T-cell (primary cell): ENCODE results near the gene ADAMTSL1. TPM values are rescaled to one million over a fixed set of nuclear protein-coding genes. Genes with fewer than 3 reads are reported as not detected.

Experiments
- ATAC-seq, 4 experiments: fragments of 200-7000 bp in 3 of 4; fragments of 150-1000 bp in 1 of 4; cut with Tn5 transposase; replicated peaks in 1 of 4; 1 replicate in 3 of 4; 2 replicates in 1 of 4; pipeline ENCODE4 v1.10.0; 2021; ENCODE audit warnings: moderate library complexity in 3 of 4, mild to moderate bottlenecking in 2 of 4, moderate number of reproducible peaks in 1 of 4
- CTCF ChIA-PET, 2 donors: fragments of 300-600 bp; sonication (Branson Sonifier 250); formaldehyde crosslinking; loops; one replicate each; lab custom pipeline; 2022; ENCODE audit warnings: antibody characterized with exemption in 2 of 2; lab: Charles Lee
- POLR2A ChIA-PET, 2 donors: fragments of 300-600 bp; sonication (Branson Sonifier 250); formaldehyde crosslinking; loops; one replicate each; lab custom pipeline; 2022; ENCODE audit warnings: antibody characterized with exemption in 2 of 2; lab: Charles Lee
- DNase-seq, 35 experiments: peaks; one replicate each; pipeline versions ENCODE4 v3.0.0 to v3.0.0-alpha.2; 2013 to 2023
- H3K27ac ChIP-seq: one replicate; pipeline ENCODE4 v1.5.1; 2013; ENCODE audit warnings: low read length
- H3K27me3 ChIP-seq, 2 experiments: replicated peaks in 1 of 2; 1 replicate in 1 of 2; 2 replicates in 1 of 2; pipeline versions ENCODE4 v1.6.1 to v1.7.0; 2013; ENCODE audit warnings: low read length in 1 of 2, mixed read lengths in 1 of 2; ENCODE audit not compliant: control insufficient read depth in 2 of 2, insufficient read depth in 2 of 2; ENCODE audit errors: extremely low read depth in 1 of 2
- H3K36me3 ChIP-seq, 2 donors: 1 replicate in 1 of 2; 2 replicates in 1 of 2; pipeline versions ENCODE4 v1.6.1 to v1.7.0; 2013; ENCODE audit warnings: low read length in 1 of 2; ENCODE audit not compliant: control insufficient read depth in 2 of 2, insufficient read depth in 1 of 2; ENCODE audit errors: extremely low read depth in 1 of 2
- H3K4me1 ChIP-seq, 2 experiments: 1 replicate in 1 of 2; 2 replicates in 1 of 2; pipeline versions ENCODE4 v1.6.1 to v1.7.0; 2013; ENCODE audit warnings: low read length in 2 of 2, mixed read lengths in 1 of 2; ENCODE audit not compliant: insufficient read depth in 2 of 2, control insufficient read depth in 1 of 2; ENCODE audit errors: extremely low read depth in 1 of 2
- H3K4me3 ChIP-seq, 2 donors: 1 replicate in 1 of 2; 2 replicates in 1 of 2; pipeline versions ENCODE4 v1.5.1 to v1.7.0; 2013; ENCODE audit warnings: mild to moderate bottlenecking in 2 of 2, low read length in 1 of 2, moderate library complexity in 1 of 2; ENCODE audit not compliant: control insufficient read depth in 1 of 2; ENCODE audit errors: extremely low read depth in 1 of 2
- H3K9me3 ChIP-seq: 2 replicates; pipeline ENCODE4 v1.7.0; 2013
- H3K27ac Mint-ChIP-seq, 2 donors: one replicate each; pipeline ENCODE4 v1.8.0; 2020 to 2021; ENCODE audit warnings: mild to moderate bottlenecking in 2 of 2, mixed read lengths in 2 of 2
- H3K27me3 Mint-ChIP-seq, 2 donors: one replicate each; pipeline ENCODE4 v1.8.0; 2021 to 2022; ENCODE audit warnings: mixed read lengths in 2 of 2
- H3K36me3 Mint-ChIP-seq: one replicate; pipeline ENCODE4 v1.8.0; 2021; ENCODE audit warnings: mixed read lengths
- H3K4me1 Mint-ChIP-seq, 3 donors: one replicate each; pipeline ENCODE4 v1.8.0; 2020 to 2022; ENCODE audit warnings: mixed read lengths in 3 of 3, mild to moderate bottlenecking in 1 of 3
- H3K4me3 Mint-ChIP-seq, 3 donors: one replicate each; pipeline ENCODE4 v1.8.0; 2020 to 2022; ENCODE audit warnings: mild to moderate bottlenecking in 3 of 3, mixed read lengths in 3 of 3, moderate library complexity in 3 of 3
- H3K9me3 Mint-ChIP-seq, 3 donors: one replicate each; pipeline ENCODE4 v1.8.0; 2020 to 2022; ENCODE audit warnings: mixed read lengths in 3 of 3
- WGBS: methylation state at CpG from one replicate; pipeline ENCODE4 v1.1.5; 2013; ENCODE audit warnings: missing lambda C conversion rate; ENCODE audit not compliant: insufficient coverage; 5-methylcytosine and 5-hydroxymethylcytosine counted together
- total RNA-seq, 35 experiments: library from RNA in 6 of 35; stranded (reverse) in 6 of 35; fragments of 120-200 nt in 1 of 35; gene quantifications; one replicate each; pipeline versions ENCODE4 v1.2.1 to v1.2.4 and lab custom pipeline; 2013 to 2026

The ADAMTSL1 gene
- total RNA-seq, 5 donors from 2014 or later (not counting 1 experiment from before 2014, with no cell fraction given): 0.10 TPM; not detected in 4

DNA sequence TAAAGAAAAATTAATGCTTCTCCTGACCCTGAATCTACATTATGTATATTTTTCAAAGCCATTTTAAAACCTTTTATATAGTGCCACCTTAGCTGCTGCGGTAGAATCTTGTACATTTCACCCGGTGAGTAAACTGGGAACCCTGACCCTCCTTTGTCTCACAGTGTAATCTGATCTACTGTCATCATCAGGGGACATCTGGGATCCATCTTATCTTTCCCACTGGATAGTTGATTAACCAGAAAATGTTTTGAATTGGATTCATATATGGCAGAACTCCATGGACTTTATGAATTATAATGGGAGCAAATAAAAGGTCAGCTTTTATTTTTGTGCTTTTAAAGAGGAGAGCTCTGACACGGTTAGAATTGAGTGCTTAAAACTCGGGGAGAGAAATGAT lies 95.0 kb downstream of the ADAMTSL1 start:
- Histone ChIP-seq H3K4me3 (no peak overlapping the region), H3K9me3 (no peaks in the 10 kb centered on the region), H3K27me3 (peaks cover 0 to 3% of the 10 kb centered on the region in 2 experiments), H3K4me1 (no peaks in the 10 kb centered on the region), H3K36me3 (no peaks in the 10 kb centered on the region), H3K27ac (no peak overlapping the region)
- Mint-ChIP-seq H3K4me1 (no peaks in the 10 kb centered on the region), H3K27me3 (no peaks in the 10 kb centered on the region), H3K9me3 (no peaks in the 10 kb centered on the region), H3K36me3 (no peaks in the 10 kb centered on the region), H3K4me3 (no peak overlapping the region), H3K27ac (no peak overlapping the region)
- DNase-seq (no peak), ATAC-seq (no peak)
- 83% methylated on average over 1 of the region's 4 CpGs for WGBS
- CTCF ChIA-PET: no interaction called here
- POLR2A ChIA-PET: no interaction called here

- Mint-ChIP-seq H3K4me3 (no peak overlapping the region), H3K9me3 (no peaks in the 10 kb centered on the region), H3K4me1 (no peaks in the 10 kb centered on the region), H3K27me3 (no peaks in the 10 kb centered on the region), H3K36me3 (no peaks in the 10 kb centered on the region), H3K27ac (no peak overlapping the region)
- DNase-seq (no peak), ATAC-seq (no peak)
- ChIA-PET POLR2A (interaction anchor here in 1 of 2 donors (0.7 kb wide), 1 partner anchor 36 kb away, joined by 3 read pairs; no protein-coding TSS in a partner anchor), CTCF (interaction anchor here in 1 of 2 donors (0.7 kb wide), 1 partner anchor 1050 kb away, joined by 3 read pairs; no protein-coding TSS in a partner anchor)
- no peak overlapping the region for H3K4me3 ChIP-seq
- H3K36me3 ChIP-seq: no peaks in the 10 kb centered on the region
- H3K4me1 ChIP-seq: no peaks in the 10 kb centered on the region
- WGBS: no CpG with 5 or more reads among the region's 3 CpGs
- no peaks in the 10 kb centered on the region for H3K27me3 ChIP-seq
- H3K27ac ChIP-seq: no peak overlapping the region
- H3K9me3 ChIP-seq: no peaks in the 10 kb centered on the region
Measured at GRCh38 chr9:18569941-18570630, 96.1 kb downstream of the ADAMTSL1 start.

- ChIA-PET POLR2A (no interaction called here), CTCF (no interaction called here)
- H3K27ac Mint-ChIP-seq: no peak overlapping the region
- H3K4me3 Mint-ChIP-seq: no peak overlapping the region
- H3K36me3 ChIP-seq: no peaks in the 10 kb centered on the region
- no peaks in the 10 kb centered on the region for H3K27me3 Mint-ChIP-seq
- no CpG with 5 or more reads among the region's 1 CpG for whole genome bisulfite sequencing
- H3K4me1 Mint-ChIP-seq: no peaks in the 10 kb centered on the region
- H3K4me3 ChIP-seq: no peak overlapping the region
- DNase-seq (no peak), ATAC-seq (no peak)
- no peak overlapping the region for H3K27ac ChIP-seq
- H3K36me3 Mint-ChIP-seq: no peaks in the 10 kb centered on the region
- H3K9me3 ChIP-seq: no peaks in the 10 kb centered on the region
- H3K27me3 ChIP-seq: no peaks in the 10 kb centered on the region
- no peaks in the 10 kb centered on the region for H3K9me3 Mint-ChIP-seq
- no peaks in the 10 kb centered on the region for H3K4me1 ChIP-seq
Measured at GRCh38 chr9:18573021-18573556, 99.1 kb downstream of the ADAMTSL1 start.

- no peak overlapping the region for H3K27ac ChIP-seq
- Mint-ChIP-seq H3K36me3 (no peaks in the 10 kb centered on the region), H3K4me3 (no peak overlapping the region), H3K9me3 (no peaks in the 10 kb centered on the region), H3K27me3 (no peaks in the 10 kb centered on the region), H3K27ac (no peak overlapping the region), H3K4me1 (no peaks in the 10 kb centered on the region)
- no peaks in the 10 kb centered on the region for H3K27me3 ChIP-seq
- H3K9me3 ChIP-seq: no peaks in the 10 kb centered on the region
- POLR2A ChIA-PET: no interaction called here
- ATAC-seq: no peak
- WGBS: no CpG with 5 or more reads among the region's 1 CpG
- no peaks in the 10 kb centered on the region for H3K36me3 ChIP-seq
- CTCF ChIA-PET: no interaction called here
- H3K4me3 ChIP-seq: no peak overlapping the region
- H3K4me1 ChIP-seq: no peaks in the 10 kb centered on the region
- DNase-seq: no peak
Measured at GRCh38 chr9:18575686-18576085, 101.7 kb downstream of the ADAMTSL1 start.

- POLR2A ChIA-PET: no interaction called here
- no peaks in the 10 kb centered on the region for H3K9me3 ChIP-seq
- H3K36me3 ChIP-seq: no peaks in the 10 kb centered on the region
- DNase-seq (no peak), ATAC-seq (no peak)
- no peaks in the 10 kb centered on the region for H3K27me3 ChIP-seq
- Mint-ChIP-seq H3K27me3 (no peaks in the 10 kb centered on the region), H3K4me1 (no peaks in the 10 kb centered on the region), H3K36me3 (no peaks in the 10 kb centered on the region), H3K9me3 (peaks cover 0 to 12% (median 0%) of the 10 kb centered on the region in 3 donors), H3K4me3 (no peak overlapping the region), H3K27ac (no peak overlapping the region)
- H3K27ac ChIP-seq: no peak overlapping the region
- no peak overlapping the region for H3K4me3 ChIP-seq
- CTCF ChIA-PET: no interaction called here
- no peaks in the 10 kb centered on the region for H3K4me1 ChIP-seq
- WGBS: 83% methylated on average over 1 of the region's 2 CpGs
Measured at GRCh38 chr9:18579536-18579935, 105.6 kb downstream of the ADAMTSL1 start.

DNA sequence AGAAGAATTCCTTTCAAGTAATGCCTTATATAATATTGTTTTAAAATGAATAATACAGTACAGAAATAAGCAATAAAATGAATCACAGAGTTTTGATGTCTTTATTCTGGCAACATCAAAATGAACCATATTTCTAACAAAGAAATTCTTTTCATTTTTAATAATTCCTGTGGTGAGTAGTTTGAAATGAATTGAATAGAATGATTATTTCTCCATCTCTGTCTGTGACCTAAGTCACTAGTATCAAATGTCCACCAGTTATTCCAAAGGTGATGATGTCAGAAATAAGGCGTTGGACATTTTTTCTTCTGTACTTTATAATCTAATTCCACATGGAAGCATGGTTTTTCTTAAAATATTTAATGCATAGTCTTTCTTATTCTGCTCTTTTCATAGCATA lies 106.2 kb downstream of the ADAMTSL1 start:
- Mint-ChIP-seq H3K9me3 (peaks cover 0 to 12% (median 0%) of the 10 kb centered on the region in 3 donors), H3K4me1 (no peaks in the 10 kb centered on the region), H3K4me3 (no peak overlapping the region), H3K27ac (no peak overlapping the region), H3K27me3 (no peaks in the 10 kb centered on the region), H3K36me3 (no peaks in the 10 kb centered on the region)
- ChIA-PET CTCF (no interaction called here), POLR2A (no interaction called here)
- Histone ChIP-seq H3K27ac (no peak overlapping the region), H3K4me3 (no peak overlapping the region), H3K9me3 (no peaks in the 10 kb centered on the region), H3K36me3 (no peaks in the 10 kb centered on the region), H3K4me1 (no peaks in the 10 kb centered on the region), H3K27me3 (no peaks in the 10 kb centered on the region)
- no CpG with 5 or more reads among the region's 1 CpG for WGBS
- no peak for DNase-seq
- ATAC-seq: no peak
